ENCODE measurements around the gene RBMS2. TPM values are rescaled to one million over a fixed set of nuclear protein-coding genes. Genes with fewer than 3 reads are reported as not detected.
A peak's percentile ranks its signal among the peaks of the same experiment; 100 is the strongest.

Gene RBMS2
- polyA plus RNA-seq, 3 donors, result 5.1 to 8.2 (median 6.5) TPM

DNA sequence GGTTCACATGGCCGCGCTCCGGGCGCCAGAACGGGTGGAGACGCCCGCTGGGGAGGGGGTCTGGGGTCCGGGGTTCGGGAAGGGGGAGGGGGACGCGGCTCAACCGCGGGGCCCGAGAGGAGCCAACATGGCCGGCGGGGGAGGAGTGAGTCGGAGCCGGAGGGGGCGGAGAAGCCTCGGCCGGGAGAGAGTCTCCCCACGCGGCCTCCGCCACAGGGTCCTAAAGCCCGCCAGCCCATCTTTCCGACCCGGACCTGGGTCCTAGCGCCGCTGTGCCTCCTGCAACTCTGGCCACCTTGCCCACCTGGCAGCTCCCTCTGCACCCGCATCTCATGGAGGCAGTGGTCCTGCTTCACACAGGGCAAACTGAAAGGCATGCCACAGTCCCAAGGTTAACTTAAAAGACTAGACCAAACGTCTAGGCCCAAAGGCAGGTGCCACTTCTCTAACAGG, 108.6 kb downstream of the RBMS2 start, which contains the start of gene BAZ2A:
Gene BAZ2A (minus strand): TSS at position 147 of the 453 bp plus-strand sequence. CDS start 12,796 bp downstream, outside the sequence.
- H3K79me2 ChIP-seq (ENCODE audit: insufficient read depth, low read length), result peaks cover 99% of the 10 kb centered on the region
- peaks cover 75% of the 10 kb centered on the region for H4K20me1 ChIP-seq (ENCODE audit: insufficient read depth, low read length)
- H3K27me3 ChIP-seq (ENCODE audit: control insufficient read depth in 2 of 2, insufficient read depth in 2 of 2, low read length in 2 of 2), result no peaks in the 10 kb centered on the region
- Mint-ChIP-seq H3K4me1 (peaks cover 65% of the 10 kb centered on the region), H3K27ac (peak within 1 kb of the TSS; percentile 93 to 99 (median 97)), H3K27me3 (ENCODE audit: low read depth in 3 of 3) (no peaks in the 10 kb centered on the region), H3K36me3 (peaks cover 13 to 24% of the 10 kb centered on the region in 2 donors), H3K9me3 (no peaks in the 10 kb centered on the region), H3K4me3 (peak within 1 kb of the TSS; percentile 98 to 99)
- peak within 1 kb of the TSS; percentile 88 to 100 (median 91) for H3K4me3 ChIP-seq (replicated peaks in 1 of 3; ENCODE audit: low read depth in 2 of 3, low read length in 3 of 3)
- TF ChIP-seq, protein P1, sequence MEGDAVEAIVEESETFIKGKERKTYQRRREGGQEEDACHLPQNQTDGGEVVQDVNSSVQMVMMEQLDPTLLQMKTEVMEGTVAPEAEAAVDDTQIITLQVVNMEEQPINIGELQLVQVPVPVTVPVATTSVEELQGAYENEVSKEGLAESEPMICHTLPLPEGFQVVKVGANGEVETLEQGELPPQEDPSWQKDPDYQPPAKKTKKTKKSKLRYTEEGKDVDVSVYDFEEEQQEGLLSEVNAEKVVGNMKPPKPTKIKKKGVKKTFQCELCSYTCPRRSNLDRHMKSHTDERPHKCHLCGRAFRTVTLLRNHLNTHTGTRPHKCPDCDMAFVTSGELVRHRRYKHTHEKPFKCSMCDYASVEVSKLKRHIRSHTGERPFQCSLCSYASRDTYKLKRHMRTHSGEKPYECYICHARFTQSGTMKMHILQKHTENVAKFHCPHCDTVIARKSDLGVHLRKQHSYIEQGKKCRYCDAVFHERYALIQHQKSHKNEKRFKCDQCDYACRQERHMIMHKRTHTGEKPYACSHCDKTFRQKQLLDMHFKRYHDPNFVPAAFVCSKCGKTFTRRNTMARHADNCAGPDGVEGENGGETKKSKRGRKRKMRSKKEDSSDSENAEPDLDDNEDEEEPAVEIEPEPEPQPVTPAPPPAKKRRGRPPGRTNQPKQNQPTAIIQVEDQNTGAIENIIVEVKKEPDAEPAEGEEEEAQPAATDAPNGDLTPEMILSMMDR (IDR thresholded peaks at IDR 0.05), result no peak
- peak within 1 kb of the TSS; percentile 66 for H2AFZ ChIP-seq (ENCODE audit: insufficient read depth, low read depth, low read length, poor library complexity, severe bottlenecking)
- no peaks in the 10 kb centered on the region for H3K9me3 ChIP-seq (replicated peaks in 1 of 2; ENCODE audit: control insufficient read depth in 1 of 2, insufficient read depth in 1 of 2, low read length in 2 of 2)
- H3K36me3 ChIP-seq (replicated peaks in 1 of 2; ENCODE audit: control insufficient read depth in 1 of 2, insufficient read depth in 2 of 2, low read length in 2 of 2), result peaks cover 2 to 19% of the 10 kb centered on the region in 2 donors
- H3K4me1 ChIP-seq (ENCODE audit: control insufficient read depth in 1 of 2, insufficient read depth in 2 of 2, low read length in 2 of 2), result peaks cover 54 to 56% of the 10 kb centered on the region in 2 donors
- H3K9ac ChIP-seq (ENCODE audit: insufficient read depth, low read length, poor library complexity, severe bottlenecking), result peak within 1 kb of the TSS; percentile 96
- peak within 1 kb of the TSS; percentile 80 for H3K4me2 ChIP-seq (replicated peaks; ENCODE audit: extremely low read depth, low read length, poor library complexity, severe bottlenecking)
- H3K27ac ChIP-seq (ENCODE audit: low read depth in 1 of 2, low read length in 2 of 2), result peak within 1 kb of the TSS; percentile 89 to 97
- DNase-seq, result peak; percentile 52 to 71 (median 64)
- under 1% methylated on average over 26 of the region's 31 CpGs for WGBS (ENCODE audit: insufficient coverage)
- intact Hi-C loops (cut with micrococcal nuclease), result no loop called here

DNA sequence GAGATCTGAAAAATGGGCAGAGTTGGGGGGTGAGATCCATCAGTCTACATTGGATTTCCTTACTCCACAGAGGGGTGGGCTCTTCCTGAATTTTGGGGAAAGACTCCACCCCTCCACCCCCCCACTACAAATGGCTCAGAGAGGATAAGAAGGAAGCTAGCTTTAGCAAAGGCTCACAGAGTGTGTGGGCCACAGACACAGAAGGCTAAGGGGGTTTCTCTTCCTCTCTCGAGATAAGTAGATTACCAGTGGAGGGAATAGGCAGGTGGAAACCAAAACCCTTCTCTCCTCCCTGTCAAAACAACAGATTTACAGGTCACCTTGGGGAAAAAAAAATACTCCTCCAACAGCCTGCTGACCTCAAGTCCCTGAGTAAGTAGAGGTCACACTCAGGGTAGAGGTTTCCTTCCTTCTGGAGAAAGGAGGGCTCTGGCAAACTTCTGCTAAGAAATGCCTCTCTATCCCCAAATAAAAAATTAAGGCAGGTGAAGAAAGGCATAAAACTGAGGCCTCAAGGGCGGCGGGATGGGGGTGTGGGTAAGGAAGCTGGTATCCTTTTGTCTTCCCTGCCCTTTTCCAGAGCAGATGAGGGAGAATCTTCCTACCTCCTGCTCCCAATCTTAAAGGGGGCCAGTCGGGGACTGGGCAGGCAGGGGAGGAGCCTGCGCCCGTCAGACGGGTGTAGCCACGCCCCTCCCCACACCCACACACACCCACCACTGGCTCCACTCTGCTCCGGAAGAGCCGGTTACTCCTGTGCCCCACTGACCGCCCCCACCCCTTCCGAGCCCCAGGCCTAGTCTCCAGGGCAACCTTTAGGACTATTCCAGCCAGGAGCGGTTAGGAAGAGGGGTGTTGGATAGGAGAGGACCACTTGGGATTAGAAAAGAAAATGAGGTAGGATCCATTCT, 110.4 kb downstream of the RBMS2 start:
- Histone ChIP-seq H2AFZ (ENCODE audit: insufficient read depth, low read depth, low read length, poor library complexity, severe bottlenecking) (no peak overlapping the region), H3K4me1 (ENCODE audit: control insufficient read depth in 1 of 2, insufficient read depth in 2 of 2, low read length in 2 of 2) (peaks cover 64 to 74% of the 10 kb centered on the region in 2 donors), H3K9me3 (replicated peaks in 1 of 2; ENCODE audit: control insufficient read depth in 1 of 2, insufficient read depth in 1 of 2, low read length in 2 of 2) (no peaks in the 10 kb centered on the region), H3K79me2 (ENCODE audit: insufficient read depth, low read length) (peaks cover 90% of the 10 kb centered on the region), H3K4me3 (replicated peaks in 1 of 3; ENCODE audit: low read depth in 2 of 3, low read length in 3 of 3) (peak overlapping the region; percentile 11 to 94 (median 19)), H4K20me1 (ENCODE audit: insufficient read depth, low read length) (peaks cover 57% of the 10 kb centered on the region), H3K27me3 (ENCODE audit: control insufficient read depth in 2 of 2, insufficient read depth in 2 of 2, low read length in 2 of 2) (no peaks in the 10 kb centered on the region), H3K27ac (ENCODE audit: low read depth in 1 of 2, low read length in 2 of 2) (peak overlapping the region; percentile 49 to 63), H3K36me3 (replicated peaks in 1 of 2; ENCODE audit: control insufficient read depth in 1 of 2, insufficient read depth in 2 of 2, low read length in 2 of 2) (peaks cover 2 to 6% of the 10 kb centered on the region in 2 donors), H3K9ac (ENCODE audit: insufficient read depth, low read length, poor library complexity, severe bottlenecking) (peak overlapping the region; percentile 19), H3K4me2 (replicated peaks; ENCODE audit: extremely low read depth, low read length, poor library complexity, severe bottlenecking) (peak overlapping the region; percentile 99)
- Mint-ChIP-seq H3K4me1 (peaks cover 73% of the 10 kb centered on the region), H3K36me3 (peaks cover 4 to 14% of the 10 kb centered on the region in 2 donors), H3K4me3 (peak overlapping the region; percentile 68 to 99), H3K27me3 (ENCODE audit: low read depth in 3 of 3) (no peaks in the 10 kb centered on the region), H3K9me3 (no peaks in the 10 kb centered on the region), H3K27ac (peak overlapping the region; percentile 74 to 89 (median 84))
- peak in 2 of 3 donors; percentile 25 to 26 for DNase-seq
- intact Hi-C loops (cut with micrococcal nuclease), result no loop called here
- WGBS (ENCODE audit: insufficient coverage), result no CpG with 5 or more reads among the region's 13 CpGs
- TF ChIP-seq, protein P1 (IDR thresholded peaks at IDR 0.05), result no peak

Data from CD14-positive monocyte (primary cell).